ENCODE results near the gene ANOS1.
A peak's percentile ranks its signal among the peaks of the same experiment; 100 is the strongest.
"Not testable (repeated sequence)": the region's sequence is repeated elsewhere in the genome, so short reads cannot be mapped to it uniquely, and the experiment has no call there.

ANOS1 gene

GRCh38 chrX:8731559-8732395 lies at the start of gene ANOS1:
Gene ANOS1 (minus strand): TSS chrX:8732137. CDS start chrX:8732036, 101 bp downstream.
- no peak for DNase-seq

DNA sequence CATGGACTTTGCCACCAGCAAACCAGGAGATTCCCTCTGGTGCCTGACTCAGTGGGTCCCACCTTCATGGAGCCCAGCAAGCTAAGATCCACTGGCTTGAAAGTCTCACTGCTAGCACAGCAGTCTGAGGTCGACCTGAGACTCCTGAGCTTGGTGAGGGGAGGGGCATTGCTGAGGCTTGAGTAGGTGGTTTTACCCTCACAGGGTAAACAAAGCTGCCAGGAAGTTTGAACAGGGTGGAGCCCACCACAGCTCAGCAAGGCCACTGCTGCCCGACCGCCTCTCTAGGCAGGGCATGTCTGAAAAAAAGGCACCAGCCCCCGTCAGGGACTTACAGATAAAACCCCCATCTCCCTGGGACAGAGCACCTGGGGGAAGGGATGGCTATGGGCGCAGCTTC lies 41.2 kb upstream of the ANOS1 start:
- DNase-seq, result no peak

- no peak for DNase-seq
Observed at GRCh38 chrX:8760021-8760420, 28.1 kb upstream of the ANOS1 start.

DNA sequence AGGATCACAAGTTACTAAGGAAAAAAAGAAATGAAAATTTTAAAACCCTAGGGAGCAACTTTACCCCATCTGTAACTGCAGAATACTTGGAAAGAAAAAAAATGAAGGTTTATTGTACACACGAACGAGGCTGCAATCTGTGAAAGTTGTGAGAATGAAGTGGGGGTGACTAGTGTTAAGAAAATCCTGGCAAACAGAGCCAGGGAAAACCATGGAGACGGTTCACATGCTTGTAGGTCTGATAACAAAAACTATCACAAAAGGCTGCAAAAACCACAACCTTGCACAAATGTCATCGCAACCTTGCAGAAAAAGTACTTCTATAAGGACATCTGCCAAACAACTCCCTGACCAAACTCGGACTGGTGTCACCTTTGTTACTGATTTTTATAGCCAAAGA lies 26.8 kb upstream of the ANOS1 start:
- not testable (repeated sequence) for DNase-seq

DNA sequence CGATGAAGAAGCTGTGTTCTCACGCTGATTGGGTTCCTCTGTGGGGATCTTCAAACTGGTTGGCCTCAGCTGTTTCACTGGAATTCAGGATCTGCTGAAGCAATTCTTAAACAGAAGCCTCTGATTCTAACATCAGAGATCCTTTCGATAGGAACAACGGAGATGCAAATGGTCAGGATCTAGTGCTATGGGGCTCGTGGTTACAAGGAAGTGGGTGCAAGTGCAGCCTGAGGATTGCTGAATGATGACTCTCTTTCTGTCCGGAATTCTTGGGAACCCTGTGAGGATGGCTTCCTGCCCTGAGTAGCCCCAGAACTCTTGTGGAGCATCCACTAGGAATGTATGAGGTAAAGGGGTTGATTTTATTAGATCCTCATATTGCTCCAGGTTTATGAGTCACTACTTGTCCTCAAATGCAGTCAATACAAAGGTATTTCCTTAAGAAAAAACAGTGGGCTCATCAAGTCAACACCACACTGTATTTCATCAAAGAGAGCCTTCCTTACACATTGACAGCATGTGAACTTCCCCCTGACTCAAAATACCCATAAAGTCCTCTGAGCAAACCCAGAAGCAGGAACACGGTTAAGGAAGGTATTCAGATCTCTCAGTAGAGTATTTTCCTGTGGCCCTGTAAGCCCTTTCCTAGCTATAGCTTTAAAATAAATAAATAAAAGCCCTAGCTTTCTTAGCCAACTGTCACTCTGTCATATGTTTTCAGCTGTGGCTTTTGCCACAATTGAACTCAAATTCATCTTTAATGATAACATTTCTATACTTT lies 25.9 kb upstream of the ANOS1 start:
- not testable (repeated sequence) for DNase-seq

GRCh38 chrX:8755813-8756212 lies 23.9 kb upstream of the ANOS1 start:
- DNase-seq, result no peak

GRCh38 chrX:8755116-8755515 lies 23.2 kb upstream of the ANOS1 start:
- DNase-seq, result no peak

DNA sequence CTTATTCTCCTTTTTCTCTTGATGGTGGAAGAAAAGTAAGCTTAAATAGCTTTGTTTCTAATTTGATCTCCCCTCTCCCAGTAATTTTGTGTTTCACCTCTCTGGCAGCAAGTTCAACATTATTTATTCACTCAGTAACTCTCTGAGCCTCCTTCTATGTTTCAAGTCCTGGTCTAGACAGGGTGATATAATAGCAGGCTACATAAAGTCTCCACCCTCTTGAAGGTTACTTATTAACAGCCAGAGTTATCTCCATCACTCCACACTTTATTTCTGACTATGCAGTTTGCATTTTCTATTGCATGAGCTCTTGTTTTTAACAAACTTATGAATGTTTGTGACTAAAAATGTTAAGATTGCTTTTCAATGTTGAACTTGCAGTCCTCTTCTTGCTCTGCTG lies 17.8 kb upstream of the ANOS1 start:
- no peak for DNase-seq

- no peak for DNase-seq
Observed at GRCh38 chrX:8748855-8749254, 16.9 kb upstream of the ANOS1 start.

- no peak for DNase-seq
Observed at GRCh38 chrX:8743126-8743732, 11.3 kb upstream of the ANOS1 start.

DNA sequence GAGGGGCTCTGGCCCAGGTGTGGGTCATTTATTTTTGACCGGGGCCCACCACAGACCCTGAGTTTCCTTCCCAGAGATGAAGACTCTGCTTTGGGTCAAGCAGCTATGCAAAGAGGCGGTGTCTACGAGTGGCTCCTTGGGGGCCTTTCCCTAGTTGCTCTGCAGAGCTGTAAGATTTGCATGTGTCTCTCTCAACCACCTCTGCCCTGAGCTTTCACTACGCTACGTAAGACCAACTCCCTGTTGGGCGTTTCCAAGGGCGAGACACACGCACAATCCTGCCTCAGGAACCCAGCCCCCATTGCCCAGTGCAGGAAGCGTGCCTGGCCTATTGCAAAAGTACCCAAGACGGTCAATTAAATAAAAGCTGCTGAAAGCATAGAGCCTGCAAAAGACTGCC lies 10.0 kb upstream of the ANOS1 start:
- DNase-seq, result no peak

DNA sequence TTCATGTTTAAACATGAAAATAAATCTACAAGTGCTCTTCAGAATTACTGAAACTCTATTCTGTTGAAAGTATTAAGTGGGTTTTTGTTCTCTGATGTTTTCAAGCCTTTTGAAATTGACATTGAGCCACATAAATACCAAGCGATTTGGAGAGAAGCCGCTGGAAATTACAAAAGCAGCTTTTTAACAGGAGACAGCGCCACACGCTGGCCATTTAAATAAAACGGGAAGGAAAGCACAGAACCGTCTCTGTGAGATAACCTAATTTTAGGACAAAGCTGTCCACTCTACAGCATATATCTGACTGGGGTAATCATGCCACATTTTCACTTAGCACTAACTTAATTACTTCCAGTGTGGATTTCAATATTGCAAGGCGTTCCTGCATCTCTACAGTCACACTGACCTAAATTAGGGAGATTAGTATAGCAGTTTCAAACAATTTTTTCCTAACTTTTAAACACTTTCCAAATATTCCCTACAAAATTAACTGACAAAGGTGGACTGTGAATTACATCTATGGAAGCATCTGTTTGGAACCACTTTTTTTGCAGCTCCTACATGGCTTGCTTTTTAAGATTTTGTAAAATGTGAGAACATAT lies 6.8 kb upstream of the ANOS1 start:
- DNase-seq, result peak; percentile 14

- DNase-seq, result no peak
Observed at GRCh38 chrX:8737883-8738282, 5.9 kb upstream of the ANOS1 start.

DNA sequence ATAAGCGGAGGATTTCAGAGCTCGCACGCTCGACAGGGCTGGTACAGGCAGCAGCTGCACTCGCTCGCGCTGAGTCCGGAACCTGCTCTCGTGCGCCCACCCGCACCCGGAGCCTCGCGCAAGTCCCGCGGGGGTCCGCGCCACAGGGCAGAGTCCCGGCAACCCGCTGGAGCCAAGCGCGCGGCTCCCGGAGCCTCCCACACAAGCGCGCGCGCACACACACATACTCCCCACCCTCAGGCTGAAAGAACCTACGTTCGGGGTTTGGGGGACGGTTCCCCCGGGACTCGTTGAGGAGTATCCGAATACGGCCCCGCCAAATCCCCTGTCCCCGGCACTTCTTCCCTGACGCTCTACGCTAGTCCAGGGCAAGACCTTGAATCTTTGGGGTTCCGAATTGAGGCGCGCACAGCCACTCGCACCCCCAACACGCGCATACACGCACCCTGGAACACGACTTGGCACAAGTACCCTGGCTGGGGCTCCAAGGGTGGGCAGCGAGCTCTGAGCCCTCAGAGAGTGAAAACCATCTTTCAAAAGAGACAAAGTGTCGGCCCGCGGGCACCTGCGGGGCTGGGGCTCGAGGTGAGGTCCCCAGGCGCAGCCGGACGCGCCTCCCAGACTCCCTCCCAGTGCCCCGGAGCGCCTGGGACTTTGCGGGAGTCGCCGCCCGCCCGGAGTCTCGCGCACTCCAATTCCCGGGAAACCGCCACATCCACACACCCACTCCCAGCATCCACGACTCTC lies 952 bp downstream of the ANOS1 start:
- DNase-seq, result no peak

- DNase-seq, result no peak
Observed at GRCh38 chrX:8729811-8730210, 2.1 kb downstream of the ANOS1 start.

DNA sequence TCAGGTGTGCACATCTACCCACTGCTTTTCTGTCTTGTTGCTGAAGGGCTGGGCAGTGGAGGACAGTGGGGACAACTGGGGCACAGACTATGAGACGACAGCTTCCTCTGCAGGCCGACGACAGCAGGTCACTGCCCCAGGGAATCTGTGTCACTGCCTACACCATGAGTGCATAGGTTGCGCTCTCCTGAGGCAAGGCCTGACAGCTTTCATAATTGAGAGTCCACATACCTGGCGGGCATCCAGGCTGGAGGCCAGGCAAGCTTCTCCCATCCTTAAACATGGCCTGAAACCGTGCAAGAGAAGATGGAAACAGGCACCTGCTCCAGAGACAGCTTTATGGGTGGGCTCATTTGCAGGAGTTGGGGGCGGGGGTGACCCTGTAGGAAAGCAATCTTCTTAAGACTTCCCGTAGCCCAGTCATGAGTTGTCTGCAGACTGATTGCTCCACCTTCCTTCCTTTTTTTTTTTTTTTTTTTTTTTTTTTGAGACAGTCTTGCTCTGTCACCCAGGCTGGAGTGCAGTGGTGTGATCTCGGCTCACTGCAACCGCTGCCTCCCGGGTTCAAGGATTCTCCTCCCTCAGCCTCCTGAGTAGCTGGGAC lies 2.9 kb downstream of the ANOS1 start:
- no peak for DNase-seq

- no peak for DNase-seq
Observed at GRCh38 chrX:8726031-8726652, 5.8 kb downstream of the ANOS1 start.

GRCh38 chrX:8724300-8724699 lies 7.6 kb downstream of the ANOS1 start:
- no peak for DNase-seq

DNA sequence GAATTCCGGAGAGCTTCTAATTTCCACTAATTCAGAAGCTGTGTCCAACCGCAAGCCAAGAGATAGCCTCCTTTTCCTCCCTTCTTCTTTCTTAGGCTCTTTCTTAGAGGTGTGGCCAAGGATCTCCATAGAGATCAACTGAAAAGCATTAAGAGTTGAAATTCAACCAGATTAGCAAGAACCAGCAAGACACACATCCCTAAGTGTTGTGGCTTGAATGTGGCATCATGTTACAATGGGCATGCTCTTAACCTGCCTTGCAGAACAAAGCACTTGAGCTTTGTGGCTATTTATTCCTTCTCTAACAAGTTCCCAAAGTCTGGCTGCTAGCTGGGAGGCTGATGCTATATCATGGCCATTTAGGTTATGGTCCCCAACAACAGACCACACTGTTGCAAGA lies 10.4 kb downstream of the ANOS1 start:
- DNase-seq, result no peak

GRCh38 chrX:8720136-8720535 lies 11.8 kb downstream of the ANOS1 start:
- DNase-seq, result no peak

DNA sequence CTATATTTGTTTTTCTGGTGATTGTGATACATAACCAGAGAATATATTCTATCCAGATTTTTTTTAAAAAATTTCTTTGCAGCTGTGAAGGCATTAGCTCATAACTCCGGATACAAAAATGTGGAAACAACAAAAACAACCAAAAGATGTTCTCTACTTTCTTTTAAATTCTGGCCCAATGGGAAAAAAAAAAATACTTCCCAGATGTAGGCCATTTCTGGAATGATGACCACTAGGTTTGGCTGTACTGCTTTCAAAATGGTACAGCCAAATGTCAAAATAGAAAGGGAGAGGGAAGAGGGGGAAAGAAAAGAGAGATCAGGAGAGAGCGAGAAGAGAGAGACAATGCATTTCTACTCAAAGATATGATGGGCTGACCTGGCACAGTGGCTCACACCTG lies 14.6 kb downstream of the ANOS1 start:
- DNase-seq, result no peak

GRCh38 chrX:8714164-8714563 lies 17.8 kb downstream of the ANOS1 start:
- no peak for DNase-seq

Measured in NCI-H2171 (cell line).